H9 (cell line): ENCODE data around the gene FGF21. TPM values are rescaled to one million over a fixed set of nuclear protein-coding genes. Genes with fewer than 3 reads are reported as not detected.
A peak's percentile ranks its signal among the peaks of the same experiment; 100 is the strongest.

Source experiments
- DNase-seq: peaks from one replicate; pipeline ENCODE4 v3.0.0-alpha.2; 2017
- H2AFZ ChIP-seq: one replicate; pipeline ENCODE4 v1.6.1; 2013; ENCODE audit warnings: mild to moderate bottlenecking, low read length, control low read depth, moderate library complexity
- H2AK5ac ChIP-seq: 2 replicates; pipeline ENCODE4 v1.6.1; 2013; ENCODE audit warnings: low read length, control low read depth, mixed read lengths; ENCODE audit not compliant: insufficient read length
- H2BK120ac ChIP-seq: one replicate; pipeline ENCODE4 v1.6.1; 2013; ENCODE audit warnings: low read depth, mild to moderate bottlenecking, low read length, control low read depth, inconsistent platforms; ENCODE audit not compliant: poor library complexity, severe bottlenecking
- H2BK12ac ChIP-seq: 2 replicates; pipeline ENCODE4 v1.6.1; 2013; ENCODE audit warnings: low read length, control low read depth, mixed read lengths, low read depth; ENCODE audit not compliant: insufficient read length
- H2BK15ac ChIP-seq: 2 replicates; pipeline ENCODE4 v1.6.1; 2013; ENCODE audit warnings: low read depth, low read length, control low read depth
- H2BK20ac ChIP-seq: one replicate; pipeline ENCODE4 v1.6.1; 2013; ENCODE audit warnings: low read depth, mild to moderate bottlenecking, low read length, control low read depth, inconsistent platforms; ENCODE audit not compliant: poor library complexity, severe bottlenecking
- H2BK5ac ChIP-seq: 2 replicates; pipeline ENCODE4 v1.6.1; 2013; ENCODE audit warnings: low read length, control low read depth, mixed read lengths; ENCODE audit not compliant: insufficient read length
- H3K14ac ChIP-seq: 2 replicates; pipeline ENCODE4 v1.6.1; 2013; ENCODE audit warnings: low read length, control low read depth; ENCODE audit not compliant: insufficient read depth
- H3K18ac ChIP-seq: 2 replicates; pipeline ENCODE4 v1.6.1; 2013; ENCODE audit warnings: low read depth, mild to moderate bottlenecking, mixed read lengths, low read length, control low read depth; ENCODE audit not compliant: insufficient read length
- H3K23ac ChIP-seq: 2 replicates; pipeline ENCODE4 v1.6.1; 2013; ENCODE audit warnings: low read length, control low read depth, mixed read lengths, low read depth; ENCODE audit not compliant: insufficient read length
- H3K23me2 ChIP-seq: 2 replicates; pipeline ENCODE4 v1.6.1; 2013; ENCODE audit warnings: low read depth, mild to moderate bottlenecking, mixed read lengths, low read length, control low read depth; ENCODE audit not compliant: insufficient read length, poor library complexity, severe bottlenecking
- H3K27ac ChIP-seq: 2 replicates; pipeline ENCODE4 v1.5.1; 2013; ENCODE audit warnings: low read length, control low read depth, mixed read lengths, low read depth; ENCODE audit not compliant: insufficient read length
- H3K27me3 ChIP-seq: 2 replicates; pipeline ENCODE4 v1.6.1; 2013; ENCODE audit warnings: low read length, control low read depth, inconsistent platforms; ENCODE audit not compliant: insufficient read depth
- H3K4ac ChIP-seq: 2 replicates; pipeline ENCODE4 v1.6.1; 2013; ENCODE audit warnings: low read depth, mild to moderate bottlenecking, control low read depth, inconsistent platforms, low read length, moderate library complexity
- H3K4me1 ChIP-seq: 2 replicates; pipeline ENCODE4 v1.6.1; 2013; ENCODE audit warnings: low read length, control low read depth, inconsistent platforms; ENCODE audit not compliant: insufficient read depth
- H3K4me2 ChIP-seq: 2 replicates; pipeline ENCODE4 v1.6.1; 2013; ENCODE audit warnings: low read length, control low read depth, mixed read lengths; ENCODE audit not compliant: insufficient read length, insufficient read depth
- H3K56ac ChIP-seq: 2 replicates; pipeline ENCODE4 v1.6.1; 2013; ENCODE audit warnings: low read depth, mild to moderate bottlenecking, mixed read lengths, low read length, control low read depth; ENCODE audit not compliant: insufficient read length
- H3K79me1 ChIP-seq: 2 replicates; pipeline ENCODE4 v1.6.1; 2013; ENCODE audit warnings: low read depth, mild to moderate bottlenecking, moderate library complexity, low read length, control low read depth, inconsistent platforms; ENCODE audit not compliant: insufficient read depth, poor library complexity, severe bottlenecking
- H3K79me2 ChIP-seq: 2 replicates; pipeline ENCODE4 v1.6.1; 2013; ENCODE audit warnings: low read length, control low read depth, inconsistent platforms; ENCODE audit not compliant: insufficient read depth
- H3K9ac ChIP-seq: 2 replicates; pipeline ENCODE4 v1.6.1; 2013; ENCODE audit warnings: low read length, control low read depth, mixed read lengths; ENCODE audit not compliant: insufficient read length; ENCODE audit errors: extremely low read depth
- H3K9me3 ChIP-seq: one replicate; pipeline ENCODE4 v1.6.1; 2013; ENCODE audit warnings: low read depth, low read length, inconsistent platforms; ENCODE audit not compliant: control insufficient read depth
- H3T11ph ChIP-seq: one replicate; pipeline ENCODE4 v1.6.1; 2013; ENCODE audit warnings: mild to moderate bottlenecking, low read length, control low read depth, inconsistent platforms
- H4K20me1 ChIP-seq: one replicate; pipeline ENCODE4 v1.6.1; 2013; ENCODE audit not compliant: control insufficient read depth, insufficient read length, insufficient read depth
- H4K5ac ChIP-seq: 2 replicates; pipeline ENCODE4 v1.6.1; 2013; ENCODE audit warnings: low read depth, mild to moderate bottlenecking, mixed read lengths, low read length, control low read depth; ENCODE audit not compliant: insufficient read length
- H4K8ac ChIP-seq: replicated peaks from 2 replicates; pipeline ENCODE4 v1.6.1; 2013; ENCODE audit warnings: low read length, control low read depth, mixed read lengths, low read depth; ENCODE audit not compliant: insufficient read length
- H4K91ac ChIP-seq: 2 replicates; pipeline ENCODE4 v1.6.1; 2013; ENCODE audit warnings: low read depth, mild to moderate bottlenecking, moderate library complexity, mixed read lengths, low read length, control low read depth; ENCODE audit not compliant: insufficient read length
- H3K27ac Mint-ChIP-seq, 3 experiments: 2 replicates in 2 of 3; 3 replicates in 1 of 3; pipeline ENCODE4 v1.8.0; 2020 to 2021; ENCODE audit warnings: mixed read lengths in 3 of 3, mild to moderate bottlenecking in 1 of 3, moderate library complexity in 1 of 3
- H3K27me3 Mint-ChIP-seq: 2 replicates; pipeline ENCODE4 v1.8.0; 2021; ENCODE audit warnings: low read depth, mild to moderate bottlenecking, moderate library complexity, mixed read lengths
- H3K36me3 Mint-ChIP-seq, 3 experiments: 2 replicates in 2 of 3; 3 replicates in 1 of 3; pipeline ENCODE4 v1.8.0; 2020 to 2021; ENCODE audit warnings: low read depth in 3 of 3, mixed read lengths in 3 of 3; ENCODE audit not compliant: insufficient read depth in 1 of 3
- H3K4me1 Mint-ChIP-seq, 2 experiments: 2 replicates each; pipeline ENCODE4 v1.8.0; 2020; ENCODE audit warnings: mixed read lengths in 2 of 2
- H3K4me3 Mint-ChIP-seq, 2 experiments: 2 replicates in 1 of 2; 3 replicates in 1 of 2; pipeline ENCODE4 v1.8.0; 2020 to 2021; ENCODE audit warnings: mild to moderate bottlenecking in 2 of 2, mixed read lengths in 2 of 2, moderate library complexity in 1 of 2
- H3K9me3 Mint-ChIP-seq, 2 experiments: 2 replicates in 1 of 2; 3 replicates in 1 of 2; pipeline ENCODE4 v1.8.0; 2020; ENCODE audit warnings: mild to moderate bottlenecking in 2 of 2, mixed read lengths in 2 of 2, moderate library complexity in 1 of 2
- WGBS: extraction: QIAGEN DNeasy Blood & Tissue Kit; methylation state at CpG from one replicate; pipeline ENCODE4 v1.1.7; 2013; ENCODE audit warnings: missing lambda C conversion rate, low lambda C conversion rate, mixed read lengths; ENCODE audit not compliant: insufficient read length; ENCODE audit errors: extremely low coverage; 5-methylcytosine and 5-hydroxymethylcytosine counted together
- total RNA-seq: library from RNA; stranded (reverse); gene quantifications from 2 replicates; pipeline ENCODE4 v1.2.1, GENCODE V29; 2021
- TF ChIP-seq, protein P1 (sequence below): fragments of 200-600 bp; sonication (generic); conservative IDR thresholded peaks from 3 replicates; pipeline ENCODE4 v1.8.0; 2021; ENCODE audit warnings: antibody characterized with exemption, mild to moderate bottlenecking

Gene FGF21
- total RNA-seq, 1 experiment from 2014 or later = 0.90 TPM

DNA sequence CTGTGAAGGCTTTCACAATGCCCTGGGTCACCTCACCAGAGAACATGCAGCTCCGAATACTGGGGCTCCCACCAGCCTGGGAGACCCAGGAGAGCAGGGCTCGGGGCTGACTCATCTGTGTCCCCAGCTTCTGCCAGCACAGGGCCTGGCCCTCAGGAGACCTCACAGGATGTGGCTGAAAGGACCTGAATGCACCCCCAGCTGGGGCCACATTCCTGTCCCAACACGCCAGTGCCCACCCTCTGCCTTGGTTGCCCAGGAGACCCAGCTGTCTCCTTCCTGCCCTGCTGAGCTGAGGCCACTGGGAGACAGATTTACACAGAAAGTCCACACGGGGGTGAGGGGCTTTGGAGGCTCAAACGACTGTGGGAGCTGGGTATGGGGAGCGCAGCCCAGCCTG, 43.6 kb downstream of the FGF21 start:
- 0 out of 5 replicates have a peak, but pooled peaks cover 0 to 2% of the 10 kb centered on the region in 2 experiments for H3K9me3 Mint-ChIP-seq
- no peaks in the 10 kb centered on the region; a peak in 1 of 7 replicates for H3K36me3 Mint-ChIP-seq
- H3K18ac ChIP-seq = no peak overlapping the region
- peak overlapping the region; percentile 51 to 83 (median 77); a peak in 4 of 7 replicates for H3K27ac Mint-ChIP-seq
- H3K79me2 ChIP-seq = no peaks in the 10 kb centered on the region
- no peak overlapping the region for H2AK5ac ChIP-seq
- H3K4me1 ChIP-seq = peaks cover 4% of the 10 kb centered on the region; the same call in 1 of the 2 replicates
- no peak overlapping the region for H4K5ac ChIP-seq
- no peaks in the 10 kb centered on the region for H3K27me3 ChIP-seq
- H3K4me2 ChIP-seq = no peak overlapping the region
- no peak overlapping the region for H3T11ph ChIP-seq
- no peak overlapping the region for H2BK12ac ChIP-seq
- no peak overlapping the region for H3K9ac ChIP-seq
- H3K79me1 ChIP-seq = no peaks in the 10 kb centered on the region
- no peak overlapping the region for H3K23ac ChIP-seq
- H3K4me3 Mint-ChIP-seq = no peak overlapping the region
- DNase-seq = peak; percentile 83
- no peak overlapping the region for H4K8ac ChIP-seq
- TF ChIP-seq, protein P1, sequence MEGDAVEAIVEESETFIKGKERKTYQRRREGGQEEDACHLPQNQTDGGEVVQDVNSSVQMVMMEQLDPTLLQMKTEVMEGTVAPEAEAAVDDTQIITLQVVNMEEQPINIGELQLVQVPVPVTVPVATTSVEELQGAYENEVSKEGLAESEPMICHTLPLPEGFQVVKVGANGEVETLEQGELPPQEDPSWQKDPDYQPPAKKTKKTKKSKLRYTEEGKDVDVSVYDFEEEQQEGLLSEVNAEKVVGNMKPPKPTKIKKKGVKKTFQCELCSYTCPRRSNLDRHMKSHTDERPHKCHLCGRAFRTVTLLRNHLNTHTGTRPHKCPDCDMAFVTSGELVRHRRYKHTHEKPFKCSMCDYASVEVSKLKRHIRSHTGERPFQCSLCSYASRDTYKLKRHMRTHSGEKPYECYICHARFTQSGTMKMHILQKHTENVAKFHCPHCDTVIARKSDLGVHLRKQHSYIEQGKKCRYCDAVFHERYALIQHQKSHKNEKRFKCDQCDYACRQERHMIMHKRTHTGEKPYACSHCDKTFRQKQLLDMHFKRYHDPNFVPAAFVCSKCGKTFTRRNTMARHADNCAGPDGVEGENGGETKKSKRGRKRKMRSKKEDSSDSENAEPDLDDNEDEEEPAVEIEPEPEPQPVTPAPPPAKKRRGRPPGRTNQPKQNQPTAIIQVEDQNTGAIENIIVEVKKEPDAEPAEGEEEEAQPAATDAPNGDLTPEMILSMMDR = no peak
- no peaks in the 10 kb centered on the region for H4K20me1 ChIP-seq
- no peak overlapping the region for H4K91ac ChIP-seq
- H3K27ac ChIP-seq = no peak overlapping the region
- no peak overlapping the region for H2AFZ ChIP-seq
- H2BK15ac ChIP-seq = no peak overlapping the region
- no peak overlapping the region for H2BK20ac ChIP-seq
- no peak overlapping the region for H3K56ac ChIP-seq
- H3K23me2 ChIP-seq = no peaks in the 10 kb centered on the region
- H2BK120ac ChIP-seq = no peak overlapping the region
- H2BK5ac ChIP-seq = no peak overlapping the region
- H3K4me1 Mint-ChIP-seq = peaks cover 17 to 19% of the 10 kb centered on the region in 2 experiments
- WGBS = no CpG with 5 or more reads among the region's 6 CpGs
- no peak overlapping the region for H3K4ac ChIP-seq
- H3K14ac ChIP-seq = no peak overlapping the region
- no peaks in the 10 kb centered on the region for H3K9me3 ChIP-seq
- no peaks in the 10 kb centered on the region; the same call in none of the 2 replicates for H3K27me3 Mint-ChIP-seq
